Osteocyte (in vitro differentiated cells): ENCODE results near the gene FRYL. TPM values are rescaled to one million over a fixed set of nuclear protein-coding genes. Genes with fewer than 3 reads are reported as not detected.

Experiments used
- DNase-seq: peaks from one replicate; pipeline ENCODE4 v3.0.0; 2021; ENCODE audit warnings: mixed read lengths; ENCODE audit not compliant: unreplicated experiment; ENCODE audit errors: extremely low spot score
- H3K27ac Mint-ChIP-seq: one replicate; pipeline ENCODE4 v1.8.0; 2021; ENCODE audit warnings: mild to moderate bottlenecking, mixed read lengths; ENCODE audit not compliant: unreplicated experiment
- H3K27me3 Mint-ChIP-seq: one replicate; pipeline ENCODE4 v1.8.0; 2021; ENCODE audit warnings: mixed read lengths; ENCODE audit not compliant: unreplicated experiment
- H3K36me3 Mint-ChIP-seq: one replicate; pipeline ENCODE4 v1.8.0; 2021; ENCODE audit warnings: mixed read lengths; ENCODE audit not compliant: unreplicated experiment
- H3K4me1 Mint-ChIP-seq: one replicate; pipeline ENCODE4 v1.8.0; 2021; ENCODE audit warnings: mixed read lengths; ENCODE audit not compliant: unreplicated experiment
- H3K4me3 Mint-ChIP-seq: one replicate; pipeline ENCODE4 v1.8.0; 2021; ENCODE audit warnings: mild to moderate bottlenecking, moderate library complexity, mixed read lengths; ENCODE audit not compliant: unreplicated experiment
- H3K9me3 Mint-ChIP-seq: one replicate; pipeline ENCODE4 v1.8.0; 2021; ENCODE audit warnings: mixed read lengths; ENCODE audit not compliant: unreplicated experiment
- total RNA-seq: library from RNA; stranded (reverse); gene quantifications from 2 replicates; pipeline ENCODE4 v1.2.1, GENCODE V29; 2021
- TF ChIP-seq, protein P1 (sequence below): fragments of 200-600 bp; sonication (generic); IDR thresholded peaks from 2 replicates; pipeline ENCODE4 v1.5.0; 2021; ENCODE audit warnings: antibody characterized with exemption, mild to moderate bottlenecking, moderate library complexity

The FRYL gene
- total RNA-seq, 1 donor from 2014 or later = 61.9 TPM

DNA sequence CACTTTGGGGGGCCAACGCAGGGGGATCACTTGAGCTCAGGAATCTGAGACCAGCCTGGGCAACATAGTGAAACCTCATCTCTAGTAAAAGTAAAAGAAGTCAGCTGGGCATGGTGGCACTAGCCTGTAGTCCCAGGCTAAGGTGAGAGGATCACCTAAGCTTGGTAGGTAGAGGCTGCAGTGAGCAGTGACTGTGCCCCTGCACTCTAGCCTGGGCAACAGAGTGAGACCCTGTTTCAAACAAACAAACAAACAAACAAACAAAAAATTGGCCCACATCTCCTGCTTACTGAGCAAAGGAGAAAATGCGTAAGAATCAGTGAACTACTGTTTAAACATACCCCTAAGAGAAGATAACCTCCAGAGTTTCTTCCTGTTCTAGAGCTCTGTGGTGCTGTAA, 85.3 kb downstream of the FRYL start:
- no peak for DNase-seq
- Mint-ChIP-seq H3K36me3 (no peaks in the 10 kb centered on the region), H3K27ac (peak overlapping the region; percentile 31), H3K4me1 (peaks cover 42% of the 10 kb centered on the region), H3K4me3 (no peak overlapping the region), H3K9me3 (no peaks in the 10 kb centered on the region), H3K27me3 (no peaks in the 10 kb centered on the region)
- TF ChIP-seq, protein P1, sequence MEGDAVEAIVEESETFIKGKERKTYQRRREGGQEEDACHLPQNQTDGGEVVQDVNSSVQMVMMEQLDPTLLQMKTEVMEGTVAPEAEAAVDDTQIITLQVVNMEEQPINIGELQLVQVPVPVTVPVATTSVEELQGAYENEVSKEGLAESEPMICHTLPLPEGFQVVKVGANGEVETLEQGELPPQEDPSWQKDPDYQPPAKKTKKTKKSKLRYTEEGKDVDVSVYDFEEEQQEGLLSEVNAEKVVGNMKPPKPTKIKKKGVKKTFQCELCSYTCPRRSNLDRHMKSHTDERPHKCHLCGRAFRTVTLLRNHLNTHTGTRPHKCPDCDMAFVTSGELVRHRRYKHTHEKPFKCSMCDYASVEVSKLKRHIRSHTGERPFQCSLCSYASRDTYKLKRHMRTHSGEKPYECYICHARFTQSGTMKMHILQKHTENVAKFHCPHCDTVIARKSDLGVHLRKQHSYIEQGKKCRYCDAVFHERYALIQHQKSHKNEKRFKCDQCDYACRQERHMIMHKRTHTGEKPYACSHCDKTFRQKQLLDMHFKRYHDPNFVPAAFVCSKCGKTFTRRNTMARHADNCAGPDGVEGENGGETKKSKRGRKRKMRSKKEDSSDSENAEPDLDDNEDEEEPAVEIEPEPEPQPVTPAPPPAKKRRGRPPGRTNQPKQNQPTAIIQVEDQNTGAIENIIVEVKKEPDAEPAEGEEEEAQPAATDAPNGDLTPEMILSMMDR = no peak

DNA sequence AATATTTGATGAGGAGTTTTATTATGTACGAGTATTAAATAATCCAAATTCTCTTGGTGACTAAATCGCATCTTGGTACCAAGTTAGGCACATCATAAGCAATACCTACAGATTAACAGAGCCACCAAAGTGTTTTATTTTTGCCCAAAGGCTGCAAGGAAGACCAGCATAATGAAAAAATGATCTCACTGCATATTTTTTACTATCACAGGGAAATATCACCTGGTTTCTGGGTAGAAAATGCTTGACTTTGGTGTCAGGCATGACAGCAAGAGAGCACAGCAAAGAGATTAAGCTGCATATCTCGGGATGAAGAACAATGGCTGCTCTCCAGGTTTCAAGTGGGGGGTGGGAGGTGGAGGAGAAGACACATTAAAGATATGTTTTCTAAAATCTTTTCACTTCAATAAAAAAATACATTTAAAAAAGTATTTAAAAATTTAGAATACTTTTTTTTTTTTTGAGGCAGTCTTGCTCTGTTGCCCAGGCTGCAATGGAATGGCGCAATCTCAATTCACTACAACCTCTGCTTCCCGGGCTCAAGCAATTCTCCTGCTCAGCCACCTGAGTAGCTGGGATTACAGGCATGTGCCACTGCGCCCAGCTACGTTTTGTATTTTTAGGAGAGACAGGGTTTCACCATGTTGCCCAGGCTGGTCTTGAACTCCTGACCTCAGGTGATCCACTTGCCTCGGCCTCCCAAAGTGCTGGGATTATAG, 86.1 kb downstream of the FRYL start:
- TF ChIP-seq, protein P1 = no peak
- DNase-seq = no peak
- H3K4me1 Mint-ChIP-seq = peaks cover 38% of the 10 kb centered on the region
- no peak overlapping the region for H3K4me3 Mint-ChIP-seq
- H3K9me3 Mint-ChIP-seq = no peaks in the 10 kb centered on the region
- no peak overlapping the region for H3K27ac Mint-ChIP-seq
- H3K27me3 Mint-ChIP-seq = no peaks in the 10 kb centered on the region
- no peaks in the 10 kb centered on the region for H3K36me3 Mint-ChIP-seq

DNA sequence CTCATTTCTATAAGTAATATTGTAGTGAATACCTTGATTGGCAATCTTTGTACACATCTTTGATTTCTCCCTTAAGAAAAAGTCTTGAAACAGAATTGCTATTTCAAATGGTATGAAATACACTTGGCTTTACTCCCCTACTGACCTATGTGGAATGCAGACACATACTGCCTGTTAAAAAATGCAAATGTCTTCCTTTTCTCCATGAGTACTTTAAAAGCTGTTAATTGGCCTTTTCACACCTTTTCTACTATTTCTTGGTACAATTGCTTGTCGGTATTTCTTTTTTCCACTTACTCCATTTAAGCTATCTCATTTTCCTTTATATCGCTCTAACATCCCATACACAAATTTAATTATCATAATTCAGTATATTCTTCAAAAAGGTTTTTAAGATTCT, 87.2 kb downstream of the FRYL start:
- Mint-ChIP-seq H3K9me3 (no peaks in the 10 kb centered on the region), H3K27me3 (no peaks in the 10 kb centered on the region), H3K36me3 (no peaks in the 10 kb centered on the region), H3K4me3 (no peak overlapping the region), H3K4me1 (peaks cover 31% of the 10 kb centered on the region), H3K27ac (no peak overlapping the region)
- no peak for DNase-seq
- TF ChIP-seq, protein P1 = no peak

DNA sequence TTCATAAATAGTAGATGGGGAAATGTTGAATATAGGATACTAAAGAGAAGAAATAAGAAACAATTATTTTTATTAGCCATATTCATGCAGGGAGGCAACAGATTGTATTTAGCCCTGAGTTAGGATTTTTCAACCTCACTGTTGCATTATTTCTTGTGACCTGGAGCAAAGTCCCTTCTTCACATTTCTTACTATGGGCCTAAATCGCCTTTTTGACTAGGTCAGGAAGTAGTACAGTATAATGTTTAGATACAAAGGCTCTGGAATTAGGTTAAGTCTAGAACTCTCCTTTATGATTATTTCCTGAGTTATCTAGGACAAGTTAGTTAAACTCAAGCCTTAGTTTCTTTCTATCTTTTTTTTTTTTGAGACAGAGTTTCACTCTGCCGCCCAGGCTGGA, 88.0 kb downstream of the FRYL start:
- no peak for DNase-seq
- Mint-ChIP-seq H3K4me1 (peaks cover 30% of the 10 kb centered on the region), H3K9me3 (no peaks in the 10 kb centered on the region), H3K27me3 (no peaks in the 10 kb centered on the region), H3K36me3 (no peaks in the 10 kb centered on the region), H3K4me3 (no peak overlapping the region), H3K27ac (no peak overlapping the region)
- TF ChIP-seq, protein P1 = no peak

DNA sequence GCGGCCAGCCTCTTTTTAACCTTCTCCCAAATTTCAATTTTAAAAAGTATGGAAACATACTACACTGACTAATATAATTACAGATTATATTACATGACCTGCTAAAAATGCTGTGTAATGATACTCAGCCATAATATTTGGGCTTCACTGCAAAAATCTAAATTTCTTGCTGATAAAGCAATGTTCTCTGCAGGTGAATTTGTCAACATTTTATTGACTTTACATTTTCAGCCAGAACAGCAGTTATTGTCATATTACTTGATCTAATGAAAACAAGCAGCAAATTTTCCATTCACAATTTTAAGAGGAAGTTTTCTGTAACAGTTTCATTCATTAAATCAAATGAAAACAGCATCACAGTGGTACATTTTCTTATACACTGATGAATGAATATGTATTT, 91.1 kb downstream of the FRYL start:
- Mint-ChIP-seq H3K27ac (no peak overlapping the region), H3K9me3 (no peaks in the 10 kb centered on the region), H3K36me3 (no peaks in the 10 kb centered on the region), H3K27me3 (no peaks in the 10 kb centered on the region), H3K4me1 (peaks cover 34% of the 10 kb centered on the region), H3K4me3 (no peak overlapping the region)
- TF ChIP-seq, protein P1 = no peak
- no peak for DNase-seq
